Panc1 (cell line): ENCODE measurements around the gene GRID2. TPM values are rescaled to one million over a fixed set of nuclear protein-coding genes. Genes with fewer than 3 reads are reported as not detected.

Experiments used
- ATAC-seq: fragments of 200-7000 bp; cut with Tn5 transposase; 2 replicates; pipeline ENCODE4 v1.9.1; 2020; ENCODE audit warnings: mild to moderate bottlenecking, moderate library complexity
- BruUV-seq: library from RNA; stranded (reverse); fragments of 400-500 nt; replicated peaks from 2 replicates; lab custom pipeline; 2021; lab: Mats Ljungman, UMichigan
- CTCF ChIA-PET: fragments of 300-600 bp; sonication (Branson Sonifier 250); formaldehyde crosslinking; loops from one replicate; lab custom pipeline; 2022; ENCODE audit warnings: antibody characterized with exemption; lab: Charles Lee
- POLR2A ChIA-PET: fragments of 300-600 bp; sonication (Branson Sonifier 250); formaldehyde crosslinking; loops from one replicate; lab custom pipeline; 2022; ENCODE audit warnings: antibody characterized with exemption; lab: Charles Lee
- DNase-seq: peaks from one replicate; pipeline ENCODE4 v3.0.0-alpha.2; 2010; ENCODE audit warnings: low read depth, low spot score
- H3K27ac ChIP-seq: 2 replicates; pipeline ENCODE4 v1.5.1; 2011; ENCODE audit warnings: mild to moderate bottlenecking, low read length, inconsistent platforms
- H3K27me3 ChIP-seq: fragments of 200-500 bp; sonication (Bioruptor generic); 2 replicates; pipeline ENCODE4 v1.6.0; 2014; ENCODE audit warnings: low read length, inconsistent platforms; ENCODE audit not compliant: control insufficient read depth, insufficient read depth
- H3K36me3 ChIP-seq: fragments of 200-500 bp; sonication (Bioruptor generic); 2 replicates; pipeline ENCODE4 v1.5.1; 2014; ENCODE audit warnings: inconsistent platforms, mild to moderate bottlenecking, low read length, moderate library complexity; ENCODE audit not compliant: control insufficient read depth, insufficient read depth
- H3K4me1 ChIP-seq: 2 replicates; pipeline ENCODE4 v1.5.1; 2011; ENCODE audit warnings: inconsistent platforms, mild to moderate bottlenecking, low read length, moderate library complexity; ENCODE audit not compliant: control insufficient read depth, insufficient read depth
- H3K4me3 ChIP-seq, 2 experiments: 2 replicates each; pipeline ENCODE4 v1.5.1; 2011 to 2012; ENCODE audit warnings: low read depth in 2 of 2, low read length in 2 of 2, mild to moderate bottlenecking in 2 of 2, inconsistent platforms in 1 of 2, moderate library complexity in 1 of 2
- H3K9me3 ChIP-seq: fragments of 200-500 bp; sonication (Bioruptor generic); 2 replicates; pipeline ENCODE4 v1.5.1; 2014; ENCODE audit warnings: low read depth, mild to moderate bottlenecking, inconsistent platforms, low read length, moderate library complexity; ENCODE audit not compliant: control insufficient read depth, insufficient read depth
- CTCF ChIP-seq: fragments of 450-650 bp; IDR thresholded peaks from 2 replicates; pipeline ENCODE4 v1.5.1; 2017; ENCODE audit warnings: mild to moderate bottlenecking
- POLR2AphosphoS5 ChIP-seq: IDR thresholded peaks from 2 replicates; pipeline ENCODE4 v1.6.1; 2012; ENCODE audit warnings: mild to moderate bottlenecking, low read depth, low read length, moderate library complexity
- REST ChIP-seq, 2 experiments: IDR thresholded peaks; 2 replicates each; pipeline ENCODE4 v1.6.1; 2011 to 2012; ENCODE audit warnings: low read depth in 2 of 2, control low read depth in 1 of 2, low read length in 1 of 2, mild to moderate bottlenecking in 1 of 2, moderate library complexity in 1 of 2; ENCODE audit not compliant: insufficient read depth in 1 of 2
- SIN3A ChIP-seq: IDR thresholded peaks from 2 replicates; pipeline ENCODE4 v1.6.1; 2012; ENCODE audit warnings: low read depth, mild to moderate bottlenecking, low read length, moderate library complexity, borderline replicate concordance; ENCODE audit not compliant: insufficient read depth
- TCF7L2 ChIP-seq: IDR thresholded peaks from 2 replicates; pipeline ENCODE4 v1.6.1; 2011; ENCODE audit warnings: mild to moderate bottlenecking, low read depth, low read length, inconsistent platforms
- in situ Hi-C: cut with HindIII; loops from 2 replicates; pipeline ENCODE4 v1.10.0; 2016; ENCODE audit warnings: low sequenced_read_pairs, low pct_unique_long_range_greater_than_20kb
- intact Hi-C: fragments of 100-400 bp; cut with micrococcal nuclease; formaldehyde crosslinking; loops from one replicate; pipeline ENCODE4 v1.10.0; 2022; ENCODE audit not compliant: unreplicated experiment
- total RNA-seq: library from RNA; stranded (reverse); gene quantifications from one replicate; pipeline ENCODE4 v1.2.1, GENCODE V29; 2021; ENCODE audit not compliant: unreplicated experiment

GRID2 gene
- total RNA-seq, 1 experiment from 2014 or later, result 0.08 TPM

- no TSS peak for BruUV-seq
- DNase-seq (no peak), ATAC-seq (no peak)
- ChIA-PET CTCF (no interaction called here), POLR2A (no interaction called here)
- no peaks in the 10 kb centered on the region for H3K9me3 ChIP-seq
- no peak for TF ChIP-seq CTCF
- TF ChIP-seq SIN3A, result no peak
- no peak for TF ChIP-seq POLR2AphosphoS5
- TF ChIP-seq REST (IDR thresholded peaks at IDR 0.05; ENCODE audit: insufficient read depth in 1 of 2, low read depth in 2 of 2, low read length in 1 of 2), result no peak
- TF ChIP-seq TCF7L2, result no peak
- H3K4me3 ChIP-seq, result no peak overlapping the region
- in situ Hi-C loops, result no loop called here
- H3K27ac ChIP-seq, result no peak overlapping the region
- no peaks in the 10 kb centered on the region for H3K36me3 ChIP-seq
- intact Hi-C loops, result no loop called here
- H3K27me3 ChIP-seq, result no peaks in the 10 kb centered on the region
- H3K4me1 ChIP-seq, result no peaks in the 10 kb centered on the region
Observed at GRCh38 chr4:92600638-92601037, 296.9 kb downstream of the GRID2 start.

- CTCF ChIA-PET, result no interaction called here
- in situ Hi-C loops, result no loop called here
- Histone ChIP-seq H3K36me3 (no peaks in the 10 kb centered on the region), H3K27ac (no peak overlapping the region), H3K4me1 (no peaks in the 10 kb centered on the region), H3K9me3 (no peaks in the 10 kb centered on the region), H3K27me3 (no peaks in the 10 kb centered on the region), H3K4me3 (no peak overlapping the region)
- POLR2A ChIA-PET, result no interaction called here
- no TSS peak for BruUV-seq
- no peak for DNase-seq
- no peak for ATAC-seq
- intact Hi-C loops, result no loop called here
- TF ChIP-seq CTCF (no peak), POLR2AphosphoS5 (no peak), REST (IDR thresholded peaks at IDR 0.05; ENCODE audit: insufficient read depth in 1 of 2, low read depth in 2 of 2, low read length in 1 of 2) (no peak), TCF7L2 (no peak), SIN3A (no peak)
Observed at GRCh38 chr4:92606227-92606626, 302.5 kb downstream of the GRID2 start.
